SK-N-SH treated with all-trans-retinoic acid at 6 μM for 48 hours (cell line): ENCODE results near the gene PLN.

Experiments
- ATAC-seq: fragments of 200-7000 bp; cut with Tn5 transposase; 3 replicates; pipeline ENCODE4 v1.9.1; 2020; ENCODE audit warnings: mild to moderate bottlenecking, moderate library complexity
- BACH2 ChIP-seq: fragments of 250-450 bp; sonication (Bioruptor Pico); IDR thresholded peaks from 2 replicates; pipeline ENCODE4 v1.9.0; 2021; ENCODE audit warnings: mild to moderate bottlenecking, borderline replicate concordance
- CSDC2 ChIP-seq: fragments of 250-450 bp; sonication (Bioruptor Pico); IDR thresholded peaks from 2 replicates; pipeline ENCODE4 v1.5.0; 2020; ENCODE audit warnings: mild to moderate bottlenecking, moderate library complexity
- ESRRG ChIP-seq: fragments of 250-450 bp; sonication (Bioruptor Pico); IDR thresholded peaks from 2 replicates; pipeline ENCODE4 v1.6.1; 2021; ENCODE audit warnings: mild to moderate bottlenecking
- GLIS3 ChIP-seq: fragments of 250-450 bp; sonication (Bioruptor Pico); IDR thresholded peaks from 2 replicates; pipeline ENCODE4 v1.5.0; 2020; ENCODE audit warnings: mild to moderate bottlenecking, moderate library complexity
- OSR1 ChIP-seq: fragments of 250-450 bp; sonication (Bioruptor Pico); IDR thresholded peaks from 2 replicates; pipeline ENCODE4 v1.8.0; 2022; ENCODE audit warnings: moderate library complexity, mild to moderate bottlenecking, inconsistent platforms
- PPARA ChIP-seq: fragments of 250-450 bp; sonication (Bioruptor Pico); IDR thresholded peaks from 2 replicates; pipeline ENCODE4 v1.5.0; 2020; ENCODE audit warnings: mild to moderate bottlenecking, borderline replicate concordance
- RARB ChIP-seq: fragments of 250-450 bp; sonication (Bioruptor Pico); IDR thresholded peaks from 2 replicates; pipeline ENCODE4 v1.8.0; 2021; ENCODE audit warnings: mild to moderate bottlenecking, moderate library complexity
- SNAI2 ChIP-seq: fragments of 250-450 bp; sonication (Bioruptor Pico); IDR thresholded peaks from 2 replicates; pipeline ENCODE4 v1.5.0; 2020; ENCODE audit warnings: mild to moderate bottlenecking, moderate library complexity
- TCF4 ChIP-seq: fragments of 250-450 bp; sonication (Bioruptor Pico); IDR thresholded peaks from 2 replicates; pipeline ENCODE4 v1.8.0; 2021; ENCODE audit warnings: mild to moderate bottlenecking, moderate library complexity, borderline replicate concordance
- TOX ChIP-seq: fragments of 250-450 bp; sonication (Bioruptor Pico); IDR thresholded peaks from 2 replicates; pipeline ENCODE4 v1.8.0; 2021; ENCODE audit warnings: mild to moderate bottlenecking, moderate library complexity, borderline replicate concordance
- ZC3H10 ChIP-seq: fragments of 250-450 bp; sonication (Bioruptor Pico); IDR thresholded peaks from 2 replicates; pipeline ENCODE4 v1.5.1; 2021; ENCODE audit warnings: mild to moderate bottlenecking, moderate library complexity
- ZFP3 ChIP-seq: fragments of 250-450 bp; sonication (Bioruptor Pico); IDR thresholded peaks from 2 replicates; pipeline ENCODE4 v1.5.0; 2020; ENCODE audit warnings: mild to moderate bottlenecking, moderate library complexity
- ZFP30 ChIP-seq: fragments of 450-650 bp; formaldehyde crosslinking; IDR thresholded peaks from 2 replicates; pipeline ENCODE4 v1.5.0; 2022; ENCODE audit warnings: mild to moderate bottlenecking, moderate library complexity
- ZNF565 ChIP-seq: fragments of 450-650 bp; formaldehyde crosslinking; conservative IDR thresholded peaks from 2 replicates; pipeline ENCODE4 v1.5.0; 2020; ENCODE audit warnings: low read depth, mild to moderate bottlenecking, moderate library complexity
- ZNF70 ChIP-seq: fragments of 450-650 bp; formaldehyde crosslinking; IDR thresholded peaks from 2 replicates; pipeline ENCODE4 v1.5.0; 2020; ENCODE audit warnings: mild to moderate bottlenecking, moderate library complexity
- TF ChIP-seq, protein P1 (sequence below): fragments of 250-450 bp; sonication (Bioruptor Pico); IDR thresholded peaks from 2 replicates; pipeline ENCODE4 v1.5.1; 2021; ENCODE audit warnings: mild to moderate bottlenecking, moderate library complexity
- TF ChIP-seq, protein P2 (sequence below): fragments of 250-450 bp; sonication (Bioruptor Pico); IDR thresholded peaks from 2 replicates; pipeline ENCODE4 v1.8.0; 2020; ENCODE audit warnings: mild to moderate bottlenecking, moderate library complexity, borderline replicate concordance
- TF ChIP-seq, protein P3 (sequence below): fragments of 250-450 bp; sonication (Bioruptor Pico); IDR thresholded peaks from 2 replicates; pipeline ENCODE4 v1.5.0; 2020; ENCODE audit warnings: mild to moderate bottlenecking, moderate library complexity
- TF ChIP-seq, protein P4 (sequence below): fragments of 250-450 bp; sonication (Bioruptor Pico); IDR thresholded peaks from 2 replicates; pipeline ENCODE4 v1.8.0; 2021; ENCODE audit warnings: low read depth, mild to moderate bottlenecking, moderate library complexity, borderline replicate concordance

PLN gene

DNA sequence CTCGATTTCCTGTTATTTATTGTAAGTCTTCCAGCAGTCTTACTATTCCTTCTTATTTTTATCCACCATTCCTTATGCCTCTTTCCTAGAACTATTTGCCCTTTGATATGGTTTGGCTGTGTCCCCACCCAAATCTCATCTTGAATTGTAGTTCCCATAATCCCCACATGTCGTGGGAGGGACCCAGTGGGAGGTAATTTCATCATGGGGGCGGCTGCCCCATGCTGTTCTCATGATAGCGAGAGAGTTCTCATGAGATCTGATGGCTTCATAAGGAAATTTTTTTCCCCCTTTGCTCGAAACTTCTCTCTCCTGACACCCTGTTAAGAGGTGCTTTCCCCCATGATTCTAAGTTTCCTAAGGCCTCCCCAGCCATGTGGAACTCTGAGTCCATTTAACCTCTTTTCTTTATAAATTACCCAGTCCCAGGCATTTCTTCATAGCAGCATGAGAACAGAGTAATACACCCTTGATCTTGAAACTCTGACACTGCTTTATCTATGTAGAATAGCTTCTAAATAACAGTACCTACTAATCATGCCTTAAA is 48.8 kb downstream of the PLN start (continued):
- TF ChIP-seq PPARA (no peak), BACH2 (CRISPR knock-in tag) (no peak), RARB (CRISPR knock-in tag) (no peak), ESRRG (CRISPR knock-in tag) (no peak)
- TF ChIP-seq, protein P1, sequence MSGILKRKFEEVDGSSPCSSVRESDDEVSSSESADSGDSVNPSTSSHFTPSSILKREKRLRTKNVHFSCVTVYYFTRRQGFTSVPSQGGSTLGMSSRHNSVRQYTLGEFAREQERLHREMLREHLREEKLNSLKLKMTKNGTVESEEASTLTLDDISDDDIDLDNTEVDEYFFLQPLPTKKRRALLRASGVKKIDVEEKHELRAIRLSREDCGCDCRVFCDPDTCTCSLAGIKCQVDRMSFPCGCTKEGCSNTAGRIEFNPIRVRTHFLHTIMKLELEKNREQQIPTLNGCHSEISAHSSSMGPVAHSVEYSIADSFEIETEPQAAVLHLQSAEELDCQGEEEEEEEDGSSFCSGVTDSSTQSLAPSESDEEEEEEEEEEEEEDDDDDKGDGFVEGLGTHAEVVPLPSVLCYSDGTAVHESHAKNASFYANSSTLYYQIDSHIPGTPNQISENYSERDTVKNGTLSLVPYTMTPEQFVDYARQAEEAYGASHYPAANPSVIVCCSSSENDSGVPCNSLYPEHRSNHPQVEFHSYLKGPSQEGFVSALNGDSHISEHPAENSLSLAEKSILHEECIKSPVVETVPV: no peak

DNA sequence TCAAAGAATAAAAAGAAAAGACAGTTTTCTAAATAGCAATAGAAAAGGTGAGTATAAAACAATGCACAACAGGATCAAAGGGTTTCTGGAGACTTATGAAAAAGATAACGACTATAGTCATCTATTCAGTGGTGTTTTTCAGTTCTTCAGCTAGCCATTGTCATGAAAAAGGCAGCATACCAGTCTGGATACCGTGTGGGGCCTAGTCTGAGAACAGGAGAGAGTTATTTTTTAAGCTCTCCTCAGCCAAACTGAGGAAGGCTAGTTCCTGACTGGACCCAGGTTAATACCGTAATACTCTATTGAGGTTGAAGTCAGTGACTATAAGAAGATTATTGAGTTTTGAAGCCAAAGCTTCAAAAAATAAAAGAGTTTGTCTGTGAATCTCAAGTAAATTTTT is 49.5 kb downstream of the PLN start:
- no peak for TF ChIP-seq ZFP3 (CRISPR knock-in tag)
- no peak for TF ChIP-seq SNAI2 (CRISPR knock-in tag)
- no peak for TF ChIP-seq ZC3H10 (CRISPR knock-in tag)
- TF ChIP-seq CSDC2 (CRISPR knock-in tag): no peak
- no peak for TF ChIP-seq ESRRG (CRISPR knock-in tag)
- no peak for TF ChIP-seq GLIS3
- TF ChIP-seq BACH2 (CRISPR knock-in tag): no peak
- no peak for TF ChIP-seq OSR1 (CRISPR knock-in tag)
- no peak for TF ChIP-seq ZFP30 (CRISPR knock-in tag)
- no peak for ATAC-seq

DNA sequence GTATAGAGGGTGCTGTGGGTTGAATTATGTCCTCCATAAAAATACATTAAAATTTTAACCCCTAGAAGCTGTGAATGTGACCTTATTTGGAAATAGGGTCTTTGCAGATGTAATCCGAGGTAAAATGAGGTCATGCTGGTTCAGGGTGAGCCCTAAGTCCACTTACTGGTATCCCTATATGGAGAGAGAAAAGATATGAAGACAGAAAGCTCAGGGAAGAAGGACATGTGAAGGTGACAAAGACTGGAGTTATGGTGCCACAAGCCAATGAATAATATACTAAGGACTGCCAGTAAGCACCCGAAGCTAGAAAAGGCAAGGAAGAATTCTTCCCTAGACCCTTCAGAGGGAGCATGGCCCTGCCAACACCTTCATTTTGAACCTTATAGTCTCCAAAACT is 50.2 kb downstream of the PLN start:
- TF ChIP-seq RARB (CRISPR knock-in tag): no peak
- no peak for TF ChIP-seq CSDC2 (CRISPR knock-in tag)
- TF ChIP-seq, protein P1: no peak
- TF ChIP-seq, protein P2, sequence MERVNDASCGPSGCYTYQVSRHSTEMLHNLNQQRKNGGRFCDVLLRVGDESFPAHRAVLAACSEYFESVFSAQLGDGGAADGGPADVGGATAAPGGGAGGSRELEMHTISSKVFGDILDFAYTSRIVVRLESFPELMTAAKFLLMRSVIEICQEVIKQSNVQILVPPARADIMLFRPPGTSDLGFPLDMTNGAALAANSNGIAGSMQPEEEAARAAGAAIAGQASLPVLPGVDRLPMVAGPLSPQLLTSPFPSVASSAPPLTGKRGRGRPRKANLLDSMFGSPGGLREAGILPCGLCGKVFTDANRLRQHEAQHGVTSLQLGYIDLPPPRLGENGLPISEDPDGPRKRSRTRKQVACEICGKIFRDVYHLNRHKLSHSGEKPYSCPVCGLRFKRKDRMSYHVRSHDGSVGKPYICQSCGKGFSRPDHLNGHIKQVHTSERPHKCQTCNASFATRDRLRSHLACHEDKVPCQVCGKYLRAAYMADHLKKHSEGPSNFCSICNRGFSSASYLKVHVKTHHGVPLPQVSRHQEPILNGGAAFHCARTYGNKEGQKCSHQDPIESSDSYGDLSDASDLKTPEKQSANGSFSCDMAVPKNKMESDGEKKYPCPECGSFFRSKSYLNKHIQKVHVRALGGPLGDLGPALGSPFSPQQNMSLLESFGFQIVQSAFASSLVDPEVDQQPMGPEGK: no peak
- TF ChIP-seq SNAI2 (CRISPR knock-in tag): no peak
- TF ChIP-seq TCF4: no peak
- no peak for TF ChIP-seq ZNF70 (CRISPR knock-in tag)
- TF ChIP-seq OSR1 (CRISPR knock-in tag): no peak
- TF ChIP-seq GLIS3: no peak
- no peak for TF ChIP-seq ZNF565 (CRISPR knock-in tag)
- TF ChIP-seq ESRRG (CRISPR knock-in tag): no peak
- no peak for ATAC-seq

DNA sequence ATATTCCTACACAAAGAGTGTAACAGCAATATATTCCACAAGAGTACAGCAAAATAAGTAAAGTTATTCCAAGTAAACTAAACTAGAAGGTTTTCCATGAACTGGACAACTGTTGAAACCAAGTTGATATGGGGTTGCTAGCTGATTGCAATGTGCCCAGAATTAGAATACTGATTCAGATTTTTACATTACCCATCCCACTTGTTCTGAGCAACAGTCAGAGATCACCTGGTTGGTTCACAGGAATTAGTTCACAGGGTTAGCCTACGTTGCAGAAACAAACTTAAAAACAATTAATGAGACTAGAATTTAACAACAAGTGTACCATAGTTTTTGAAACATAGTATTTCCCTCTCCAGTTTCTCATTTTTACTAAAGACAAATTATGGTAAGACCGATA is 54.2 kb downstream of the PLN start:
- TF ChIP-seq PPARA: no peak
- no peak for TF ChIP-seq ESRRG (CRISPR knock-in tag)
- no peak for ATAC-seq

DNA sequence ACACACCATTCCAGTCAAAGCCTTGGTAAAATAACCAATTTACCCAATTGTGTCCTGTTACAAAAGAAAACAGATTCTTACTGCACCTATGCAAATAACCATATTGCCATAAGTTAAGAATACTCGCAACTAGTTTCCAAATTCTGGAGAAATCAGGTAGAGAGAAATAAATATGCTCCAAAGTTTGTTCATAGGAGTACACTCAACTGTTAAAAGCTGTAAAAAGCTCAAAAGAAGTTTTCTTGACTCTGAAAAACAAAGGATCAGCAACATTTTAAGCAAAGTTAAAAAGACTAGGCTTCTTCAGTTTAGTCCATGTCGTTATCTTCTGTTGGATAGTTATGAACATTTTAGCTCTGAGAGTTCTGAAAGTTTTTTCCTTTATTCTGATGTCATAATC is 55.3 kb downstream of the PLN start:
- no peak for ATAC-seq

DNA sequence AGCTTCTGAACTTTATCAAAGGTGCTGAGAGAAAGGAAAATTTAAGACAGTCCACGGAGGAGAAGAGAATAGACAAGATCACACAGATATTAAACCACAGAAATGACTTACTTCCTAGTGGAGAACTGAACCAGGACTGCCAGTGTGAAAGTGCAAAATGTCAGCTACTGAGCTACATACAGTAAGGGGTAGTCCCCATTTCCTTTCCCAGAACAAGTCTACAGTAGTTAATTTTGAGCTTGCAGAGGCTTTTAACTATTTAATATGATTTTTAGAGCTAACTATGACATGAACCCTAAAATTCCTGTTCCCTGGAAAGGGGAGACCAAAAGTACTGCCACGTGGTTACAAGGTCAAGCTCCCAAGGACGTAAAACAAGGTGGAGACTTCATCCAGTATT is 58.2 kb downstream of the PLN start:
- ATAC-seq: no peak
- TF ChIP-seq RARB (CRISPR knock-in tag): no peak
- TF ChIP-seq BACH2 (CRISPR knock-in tag): no peak
- TF ChIP-seq ZNF70 (CRISPR knock-in tag): no peak
- TF ChIP-seq, protein P3, sequence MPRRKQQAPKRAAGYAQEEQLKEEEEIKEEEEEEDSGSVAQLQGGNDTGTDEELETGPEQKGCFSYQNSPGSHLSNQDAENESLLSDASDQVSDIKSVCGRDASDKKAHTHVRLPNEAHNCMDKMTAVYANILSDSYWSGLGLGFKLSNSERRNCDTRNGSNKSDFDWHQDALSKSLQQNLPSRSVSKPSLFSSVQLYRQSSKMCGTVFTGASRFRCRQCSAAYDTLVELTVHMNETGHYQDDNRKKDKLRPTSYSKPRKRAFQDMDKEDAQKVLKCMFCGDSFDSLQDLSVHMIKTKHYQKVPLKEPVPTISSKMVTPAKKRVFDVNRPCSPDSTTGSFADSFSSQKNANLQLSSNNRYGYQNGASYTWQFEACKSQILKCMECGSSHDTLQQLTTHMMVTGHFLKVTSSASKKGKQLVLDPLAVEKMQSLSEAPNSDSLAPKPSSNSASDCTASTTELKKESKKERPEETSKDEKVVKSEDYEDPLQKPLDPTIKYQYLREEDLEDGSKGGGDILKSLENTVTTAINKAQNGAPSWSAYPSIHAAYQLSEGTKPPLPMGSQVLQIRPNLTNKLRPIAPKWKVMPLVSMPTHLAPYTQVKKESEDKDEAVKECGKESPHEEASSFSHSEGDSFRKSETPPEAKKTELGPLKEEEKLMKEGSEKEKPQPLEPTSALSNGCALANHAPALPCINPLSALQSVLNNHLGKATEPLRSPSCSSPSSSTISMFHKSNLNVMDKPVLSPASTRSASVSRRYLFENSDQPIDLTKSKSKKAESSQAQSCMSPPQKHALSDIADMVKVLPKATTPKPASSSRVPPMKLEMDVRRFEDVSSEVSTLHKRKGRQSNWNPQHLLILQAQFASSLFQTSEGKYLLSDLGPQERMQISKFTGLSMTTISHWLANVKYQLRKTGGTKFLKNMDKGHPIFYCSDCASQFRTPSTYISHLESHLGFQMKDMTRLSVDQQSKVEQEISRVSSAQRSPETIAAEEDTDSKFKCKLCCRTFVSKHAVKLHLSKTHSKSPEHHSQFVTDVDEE (CRISPR knock-in tag): no peak
- TF ChIP-seq, protein P2: no peak
- no peak for TF ChIP-seq ZNF565 (CRISPR knock-in tag)
- no peak for TF ChIP-seq TOX

More for the DNA sequence above, 55.3 kb downstream of the PLN start:
- TF ChIP-seq, protein P4, sequence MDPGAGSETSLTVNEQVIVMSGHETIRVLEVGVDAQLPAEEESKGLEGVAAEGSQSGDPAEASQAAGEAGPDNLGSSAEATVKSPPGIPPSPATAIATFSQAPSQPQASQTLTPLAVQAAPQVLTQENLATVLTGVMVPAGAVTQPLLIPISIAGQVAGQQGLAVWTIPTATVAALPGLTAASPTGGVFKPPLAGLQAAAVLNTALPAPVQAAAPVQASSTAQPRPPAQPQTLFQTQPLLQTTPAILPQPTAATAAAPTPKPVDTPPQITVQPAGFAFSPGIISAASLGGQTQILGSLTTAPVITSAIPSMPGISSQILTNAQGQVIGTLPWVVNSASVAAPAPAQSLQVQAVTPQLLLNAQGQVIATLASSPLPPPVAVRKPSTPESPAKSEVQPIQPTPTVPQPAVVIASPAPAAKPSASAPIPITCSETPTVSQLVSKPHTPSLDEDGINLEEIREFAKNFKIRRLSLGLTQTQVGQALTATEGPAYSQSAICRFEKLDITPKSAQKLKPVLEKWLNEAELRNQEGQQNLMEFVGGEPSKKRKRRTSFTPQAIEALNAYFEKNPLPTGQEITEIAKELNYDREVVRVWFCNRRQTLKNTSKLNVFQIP (CRISPR knock-in tag): no peak
- TF ChIP-seq RARB (CRISPR knock-in tag) (no peak), ZFP3 (CRISPR knock-in tag) (no peak)
